DOHH2 (cell line): Measurements from ENCODE around the gene KCNJ4.

Experiments used
- H3F3A ChIP-seq: fragments of 200-600 bp; sonication (generic), shearing (Covaris generic); 2 replicates; pipeline ENCODE4 v1.6.0; 2016; ENCODE audit warnings: antibody characterized with exemption, mild to moderate bottlenecking; ENCODE audit not compliant: control insufficient read depth, insufficient read depth
- H3K27ac ChIP-seq: fragments of 200-600 bp; sonication (generic); 2 replicates; pipeline ENCODE4 v1.5.1; 2014; ENCODE audit warnings: low read depth, mild to moderate bottlenecking, low read length, moderate library complexity
- H3K27me3 ChIP-seq: fragments of 200-600 bp; sonication (generic); 2 replicates; pipeline ENCODE4 v1.6.1; 2014; ENCODE audit warnings: mild to moderate bottlenecking, low read length, mixed read lengths; ENCODE audit not compliant: control insufficient read depth
- H3K36me3 ChIP-seq: fragments of 200-600 bp; sonication (generic); 2 replicates; pipeline ENCODE4 v1.6.1; 2014; ENCODE audit warnings: mild to moderate bottlenecking, low read length, moderate library complexity, mixed read lengths; ENCODE audit not compliant: control insufficient read depth
- H3K4me1 ChIP-seq: fragments of 200-600 bp; sonication (generic); 2 replicates; pipeline ENCODE4 v1.6.1; 2014; ENCODE audit warnings: mild to moderate bottlenecking, low read length, mixed read lengths; ENCODE audit not compliant: control insufficient read depth
- H3K4me2 ChIP-seq: fragments of 200-600 bp; sonication (generic); 2 replicates; pipeline ENCODE4 v1.6.0; 2014; ENCODE audit warnings: mild to moderate bottlenecking, low read length, moderate library complexity
- H3K4me3 ChIP-seq: fragments of 200-600 bp; sonication (generic); 2 replicates; pipeline ENCODE4 v1.5.1; 2014; ENCODE audit warnings: mild to moderate bottlenecking, low read length, mixed read lengths
- H3K79me2 ChIP-seq: fragments of 200-600 bp; sonication (generic); 2 replicates; pipeline ENCODE4 v1.6.1; 2014; ENCODE audit warnings: mild to moderate bottlenecking, low read length, mixed read lengths; ENCODE audit not compliant: control insufficient read depth
- H3K9me2 ChIP-seq: fragments of 200-600 bp; sonication (generic); replicated peaks from 2 replicates; pipeline ENCODE4 v1.6.1; 2014; ENCODE audit warnings: mild to moderate bottlenecking, low read length, mixed read lengths; ENCODE audit not compliant: control insufficient read depth
- H3K9me3 ChIP-seq: fragments of 200-600 bp; sonication (generic); 2 replicates; pipeline ENCODE4 v1.6.1; 2014; ENCODE audit warnings: antibody characterized with exemption, low read length, mixed read lengths; ENCODE audit not compliant: control insufficient read depth, insufficient read depth
- H4K20me1 ChIP-seq: fragments of 200-600 bp; sonication (generic); 2 replicates; pipeline ENCODE4 v1.6.0; 2014; ENCODE audit warnings: low read depth, mild to moderate bottlenecking, antibody characterized with exemption, low read length, moderate library complexity; ENCODE audit not compliant: control insufficient read depth, insufficient read depth
- EZH2phosphoT487 ChIP-seq: fragments of 200-600 bp; sonication (generic); IDR thresholded peaks from 2 replicates; pipeline ENCODE4 v1.6.1; 2017; ENCODE audit warnings: borderline replicate concordance, mild to moderate bottlenecking, antibody characterized with exemption, low read length, moderate library complexity, mixed read lengths
- TF ChIP-seq, protein P1 (sequence below): fragments of 200-600 bp; sonication (generic); IDR thresholded peaks from one replicate; pipeline ENCODE4 v1.5.1; 2014; ENCODE audit warnings: antibody characterized with exemption, mild to moderate bottlenecking, low read depth, low read length; ENCODE audit not compliant: poor library complexity, severe bottlenecking

Gene KCNJ4

DNA sequence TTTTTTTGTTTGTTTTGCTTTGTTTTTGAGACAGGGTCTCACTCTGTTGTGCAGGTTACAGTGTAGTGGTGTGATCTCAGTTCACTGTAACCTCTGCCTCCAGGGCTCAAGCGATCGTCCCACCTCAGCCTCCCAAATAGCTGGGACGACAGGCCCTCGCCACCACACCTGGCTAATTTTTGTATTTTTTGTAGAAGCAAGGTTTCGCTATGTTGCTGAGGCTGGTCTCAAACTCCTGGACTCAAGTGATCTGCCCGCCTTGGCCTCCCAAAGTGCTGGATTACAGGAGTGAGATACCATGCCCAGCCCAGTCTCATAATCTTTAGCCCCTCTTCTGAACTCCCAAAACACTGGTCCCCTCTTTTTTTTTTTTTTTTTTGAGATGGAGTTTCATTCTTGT lies 50.6 kb downstream of the KCNJ4 start:
- no peaks in the 10 kb centered on the region for H3K27me3 ChIP-seq
- H3K4me1 ChIP-seq, result peaks cover 11% of the 10 kb centered on the region
- TF ChIP-seq, protein P1, sequence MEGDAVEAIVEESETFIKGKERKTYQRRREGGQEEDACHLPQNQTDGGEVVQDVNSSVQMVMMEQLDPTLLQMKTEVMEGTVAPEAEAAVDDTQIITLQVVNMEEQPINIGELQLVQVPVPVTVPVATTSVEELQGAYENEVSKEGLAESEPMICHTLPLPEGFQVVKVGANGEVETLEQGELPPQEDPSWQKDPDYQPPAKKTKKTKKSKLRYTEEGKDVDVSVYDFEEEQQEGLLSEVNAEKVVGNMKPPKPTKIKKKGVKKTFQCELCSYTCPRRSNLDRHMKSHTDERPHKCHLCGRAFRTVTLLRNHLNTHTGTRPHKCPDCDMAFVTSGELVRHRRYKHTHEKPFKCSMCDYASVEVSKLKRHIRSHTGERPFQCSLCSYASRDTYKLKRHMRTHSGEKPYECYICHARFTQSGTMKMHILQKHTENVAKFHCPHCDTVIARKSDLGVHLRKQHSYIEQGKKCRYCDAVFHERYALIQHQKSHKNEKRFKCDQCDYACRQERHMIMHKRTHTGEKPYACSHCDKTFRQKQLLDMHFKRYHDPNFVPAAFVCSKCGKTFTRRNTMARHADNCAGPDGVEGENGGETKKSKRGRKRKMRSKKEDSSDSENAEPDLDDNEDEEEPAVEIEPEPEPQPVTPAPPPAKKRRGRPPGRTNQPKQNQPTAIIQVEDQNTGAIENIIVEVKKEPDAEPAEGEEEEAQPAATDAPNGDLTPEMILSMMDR, result no peak
- TF ChIP-seq EZH2phosphoT487, result no peak
- H3K9me3 ChIP-seq, result no peaks in the 10 kb centered on the region
- H3K9me2 ChIP-seq, result no peaks in the 10 kb centered on the region
- H3K79me2 ChIP-seq, result no peaks in the 10 kb centered on the region
- H4K20me1 ChIP-seq, result no peaks in the 10 kb centered on the region
- H3K36me3 ChIP-seq, result no peaks in the 10 kb centered on the region
- H3K4me3 ChIP-seq, result no peak overlapping the region
- H3K4me2 ChIP-seq, result no peak overlapping the region
- no peak overlapping the region for H3K27ac ChIP-seq
- H3F3A ChIP-seq, result peaks cover 7% of the 10 kb centered on the region

DNA sequence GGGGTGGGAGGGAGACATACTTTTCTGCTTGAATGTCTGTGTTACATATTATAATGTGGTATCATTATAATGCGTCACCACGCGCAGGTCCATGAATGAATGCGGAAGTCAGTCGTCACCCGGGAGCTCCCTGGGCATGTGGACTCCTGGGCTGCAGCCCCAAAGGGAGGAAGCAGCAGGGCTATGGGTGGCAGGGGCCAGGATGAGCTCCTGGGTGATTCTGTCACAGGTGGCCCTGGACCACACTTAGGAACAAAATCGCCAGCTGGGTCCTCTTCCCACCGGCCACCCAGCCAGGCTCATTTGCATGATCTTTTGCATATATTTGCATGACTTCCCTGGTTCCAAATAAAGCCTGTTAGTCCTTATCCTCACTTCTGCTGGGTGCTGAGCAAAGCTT lies 51.2 kb downstream of the KCNJ4 start:
- no peak for TF ChIP-seq EZH2phosphoT487
- TF ChIP-seq, protein P1, result no peak
- Histone ChIP-seq H3K4me2 (no peak overlapping the region), H3K9me3 (no peaks in the 10 kb centered on the region), H3F3A (peaks cover 8% of the 10 kb centered on the region), H4K20me1 (no peaks in the 10 kb centered on the region), H3K4me3 (no peak overlapping the region), H3K27me3 (no peaks in the 10 kb centered on the region), H3K27ac (no peak overlapping the region), H3K4me1 (peaks cover 13% of the 10 kb centered on the region), H3K79me2 (no peaks in the 10 kb centered on the region), H3K9me2 (no peaks in the 10 kb centered on the region), H3K36me3 (no peaks in the 10 kb centered on the region)

DNA sequence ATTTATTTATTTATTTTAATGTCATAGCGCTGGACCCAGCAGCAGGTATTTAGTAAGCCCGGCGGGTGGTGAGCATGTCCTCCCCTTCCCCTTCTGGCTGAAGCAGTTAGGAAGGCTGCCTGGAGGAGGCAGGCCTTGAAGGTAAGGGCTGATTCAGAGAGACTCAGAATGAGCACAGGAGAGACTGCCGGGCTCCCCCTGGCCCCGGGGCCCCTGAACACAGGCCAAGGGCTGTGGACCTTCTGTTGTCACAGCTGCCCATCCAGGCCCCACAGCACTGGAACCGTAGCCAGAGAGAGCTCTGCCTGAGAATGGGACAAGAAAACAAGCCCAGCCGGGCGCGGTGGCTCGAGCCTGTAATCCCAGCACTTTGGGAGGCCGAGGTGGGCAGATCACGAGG lies 52.8 kb downstream of the KCNJ4 start:
- no peak for TF ChIP-seq EZH2phosphoT487
- TF ChIP-seq, protein P1, result no peak
- Histone ChIP-seq H3K4me1 (peaks cover 13% of the 10 kb centered on the region), H3K9me3 (no peaks in the 10 kb centered on the region), H3K27me3 (no peaks in the 10 kb centered on the region), H3K9me2 (no peaks in the 10 kb centered on the region), H3K36me3 (no peaks in the 10 kb centered on the region), H3K4me3 (no peak overlapping the region), H3F3A (peaks cover 8% of the 10 kb centered on the region), H4K20me1 (no peaks in the 10 kb centered on the region), H3K79me2 (peaks cover 9% of the 10 kb centered on the region), H3K4me2 (no peak overlapping the region), H3K27ac (no peak overlapping the region)
